T-helper 1 cell (primary cell): ENCODE data around the gene PCYT1B.
"Not testable (repeated sequence)": the region's sequence is repeated elsewhere in the genome, so short reads cannot be mapped to it uniquely, and the experiment has no call there.

Experiments
- DNase-seq, 5 donors: peaks; one replicate each; pipeline ENCODE4 v3.0.0-alpha.2; 2012 to 2020
- total RNA-seq, 4 donors: gene quantifications; one replicate each; lab custom pipeline; 2026; lab: John Stamatoyannopoulos, UW

The PCYT1B gene
- total RNA-seq: 0 reads per million in 4 donors

DNA sequence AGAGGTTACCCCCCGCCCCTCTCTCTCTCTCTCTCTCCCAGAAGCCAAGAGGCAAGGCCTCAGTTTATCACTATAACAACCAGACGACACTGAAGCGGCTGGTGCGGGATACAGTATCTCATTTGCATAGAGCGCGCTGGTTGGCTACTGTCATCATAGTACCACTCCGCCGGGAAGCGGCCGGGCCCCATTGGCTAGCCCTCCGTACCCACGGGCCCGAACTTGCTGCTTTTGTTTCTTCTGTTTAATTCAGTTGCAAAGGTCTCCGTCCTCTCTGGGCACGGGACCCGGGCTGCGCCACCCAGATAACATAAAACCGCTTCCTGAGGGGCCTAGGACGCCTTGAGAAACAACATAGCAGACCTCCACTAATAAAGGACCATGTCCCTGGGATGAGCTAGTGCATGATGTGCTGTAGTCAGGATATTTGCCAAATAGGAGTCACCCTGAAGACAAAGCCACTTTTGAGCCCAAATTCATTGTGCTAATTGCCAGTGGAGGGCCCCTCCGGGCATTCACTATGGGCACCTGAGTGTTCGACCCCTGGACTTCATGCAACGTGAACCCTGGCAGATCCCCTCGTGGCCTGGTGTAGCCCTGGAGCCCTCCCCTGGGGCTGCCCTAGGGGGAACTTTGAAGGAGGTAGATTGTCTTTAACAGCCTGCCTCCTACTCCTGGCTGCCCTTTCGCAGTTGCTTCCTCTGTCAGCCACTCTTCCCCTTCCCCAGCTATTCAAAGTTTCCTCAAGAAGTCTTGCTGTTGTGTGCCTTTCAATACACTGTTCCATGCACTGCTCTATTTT is at the start of gene PCYT1B:
PCYT1B (minus strand) TSS at position 91 of the 802 bp plus-strand sequence. CDS start 242 bp downstream, outside the sequence.
- DNase-seq: peak; percentile 5 to 65 (median 34)

- no peak for DNase-seq
Measured at GRCh38 chrX:24696294-24696693, 49.1 kb upstream of the PCYT1B start.

GRCh38 chrX:24694825-24695224 is 47.7 kb upstream of the PCYT1B start:
- no peak for DNase-seq

- DNase-seq: peak; percentile 22 to 84 (median 47)
Measured at GRCh38 chrX:24693453-24694202, 46.5 kb upstream of the PCYT1B start, which contains the start of gene POLA1. POLA1 (plus strand) TSS chrX:24693918; CDS start chrX:24693962, 44 bp downstream.

DNA sequence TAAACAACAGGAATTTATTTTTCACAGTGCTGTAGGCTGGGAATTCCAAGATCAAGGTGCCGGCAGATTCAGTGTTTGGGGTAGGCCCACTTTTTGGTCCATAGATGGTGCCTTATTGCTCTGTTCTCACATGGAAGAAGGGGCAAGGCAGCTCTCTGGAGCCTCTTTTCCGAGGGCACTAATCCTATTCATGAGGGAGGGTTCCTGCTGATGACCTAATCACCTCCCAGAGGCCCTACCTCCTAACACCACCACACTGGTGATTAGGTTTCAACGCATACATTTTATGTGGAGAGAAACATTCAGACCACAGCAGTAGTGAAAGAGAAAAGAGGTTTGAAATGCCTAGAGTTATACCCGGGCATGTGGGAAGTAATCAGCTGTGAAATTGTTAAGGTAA is 45.2 kb upstream of the PCYT1B start:
- no peak for DNase-seq

DNA sequence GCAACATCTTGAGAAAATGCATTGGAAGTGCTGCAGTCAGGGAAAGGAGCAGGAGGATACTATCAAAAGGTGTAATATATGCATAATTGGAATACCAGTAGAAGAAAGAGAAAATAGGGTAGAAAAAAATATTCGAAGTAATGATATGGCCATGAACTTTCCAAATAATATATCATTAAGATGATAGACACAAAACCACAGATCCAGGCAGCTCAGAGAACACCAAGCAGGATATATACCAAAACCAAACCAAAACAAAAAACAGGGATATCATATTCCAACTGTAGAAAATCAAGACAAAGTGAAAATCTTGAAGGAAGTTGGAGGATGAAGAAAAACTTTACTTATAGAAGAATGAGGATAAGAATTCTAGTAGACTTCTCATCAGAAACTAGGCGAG is 36.9 kb upstream of the PCYT1B start:
- DNase-seq: no peak

GRCh38 chrX:24682739-24683432 is 35.7 kb upstream of the PCYT1B start:
- peak in 1 of 5 donors; percentile 24 for DNase-seq

GRCh38 chrX:24676403-24677024 is 29.4 kb upstream of the PCYT1B start:
- DNase-seq: no peak

GRCh38 chrX:24673424-24673823 is 26.3 kb upstream of the PCYT1B start:
- no peak for DNase-seq

DNA sequence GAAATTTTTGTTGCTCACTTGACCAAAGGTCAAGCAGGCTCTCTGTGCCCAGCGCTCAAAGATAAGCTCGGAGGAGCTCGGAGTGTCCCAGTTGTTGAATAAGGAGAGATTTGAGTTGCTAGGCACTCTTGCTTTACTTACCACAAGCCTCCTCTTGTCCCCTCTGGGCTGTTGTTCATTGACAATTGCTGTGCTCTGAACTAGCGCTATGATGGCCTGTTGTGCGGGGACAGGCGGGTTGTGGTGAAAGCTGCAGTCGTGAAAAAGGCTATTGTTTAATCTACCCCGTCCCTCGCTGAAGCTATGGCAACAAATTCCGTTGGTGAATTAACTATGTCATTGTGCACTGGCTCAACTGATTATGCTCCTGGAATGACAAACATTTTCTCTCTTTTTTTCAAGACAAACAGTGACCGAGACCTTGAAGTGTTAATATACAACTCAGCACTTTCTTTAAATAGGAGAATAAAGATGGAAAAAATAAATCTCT is 25.6 kb upstream of the PCYT1B start:
- no peak for DNase-seq

DNA sequence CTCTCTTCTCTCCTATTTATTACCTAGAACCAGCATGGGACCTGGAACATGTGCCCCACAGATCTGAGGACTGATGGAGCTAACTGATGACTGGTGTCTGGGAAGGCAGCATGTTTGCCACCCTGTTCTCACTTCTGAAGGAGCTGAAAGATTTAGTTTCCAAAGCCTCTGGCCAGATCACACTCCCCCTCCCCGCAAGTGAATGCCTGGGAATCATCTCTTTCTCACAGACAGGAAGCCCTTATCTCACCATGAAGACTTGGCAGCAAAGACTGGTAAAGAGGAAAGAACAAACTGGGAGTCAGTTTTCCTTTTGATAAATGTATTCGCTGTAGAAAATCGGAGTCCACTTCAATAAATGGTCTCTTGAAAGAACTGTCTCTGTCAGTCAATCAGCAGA is 21.0 kb upstream of the PCYT1B start:
- DNase-seq: no peak

GRCh38 chrX:24662352-24662751 is 15.2 kb upstream of the PCYT1B start:
- no peak for DNase-seq

DNA sequence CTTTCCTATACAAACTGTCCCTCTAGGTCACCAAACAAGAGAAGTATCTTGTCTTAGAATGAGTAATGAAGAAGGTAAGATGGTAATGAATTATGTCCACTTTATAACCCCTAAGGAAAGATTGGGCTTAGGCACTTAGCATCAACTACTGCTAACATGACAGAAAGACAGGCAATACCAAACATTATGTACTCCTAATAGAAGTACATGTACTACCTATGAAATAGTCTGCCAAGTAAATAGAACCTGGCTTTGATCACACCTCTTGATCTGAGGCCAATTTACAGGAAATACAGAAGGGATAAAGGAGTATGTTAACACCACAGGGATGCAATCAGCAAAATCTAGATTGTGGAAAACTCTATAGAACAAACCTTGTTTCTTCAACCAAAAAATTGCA is 14.1 kb upstream of the PCYT1B start:
- DNase-seq: no peak

DNA sequence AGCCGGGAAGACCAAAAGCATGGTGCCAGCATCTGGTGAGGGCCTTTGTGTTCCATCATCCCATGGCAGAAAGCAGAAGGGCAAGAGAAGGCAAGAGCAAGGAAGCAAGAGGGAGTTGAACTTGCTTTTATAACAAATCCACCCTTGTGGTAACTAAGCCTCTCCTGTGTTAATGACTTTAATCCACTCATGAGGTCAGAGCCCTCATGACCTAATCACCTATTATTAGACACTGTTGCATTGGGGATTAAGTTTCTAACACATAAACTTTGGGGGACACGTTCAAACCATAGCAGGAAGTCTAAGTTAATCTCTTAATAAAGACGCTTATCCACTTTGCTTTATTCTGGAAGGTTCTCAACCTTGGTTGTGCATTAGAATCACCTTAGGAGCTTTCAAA is 12.5 kb upstream of the PCYT1B start:
- DNase-seq: no peak

- DNase-seq: no peak
Measured at GRCh38 chrX:24659106-24659505, 12.0 kb upstream of the PCYT1B start.

DNA sequence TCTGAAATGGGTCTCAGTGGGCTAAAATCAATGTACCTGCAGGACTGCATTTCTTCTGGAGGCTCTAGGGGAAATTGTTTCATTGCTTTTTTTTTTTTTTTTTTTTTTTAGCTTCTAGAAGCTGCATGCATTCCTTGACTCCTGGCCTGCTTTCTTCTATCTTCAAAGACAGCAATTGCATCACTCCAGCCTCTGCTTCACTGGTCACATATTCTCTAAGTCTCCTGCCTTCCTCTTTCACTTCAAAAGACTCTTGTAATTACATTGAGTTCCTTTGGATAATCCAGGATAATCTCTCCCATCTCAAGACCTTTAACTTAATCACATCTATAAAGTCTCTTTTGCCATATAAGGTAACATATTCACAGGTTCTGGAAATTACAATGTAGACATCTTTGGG is 11.3 kb upstream of the PCYT1B start:
- DNase-seq: no peak

DNA sequence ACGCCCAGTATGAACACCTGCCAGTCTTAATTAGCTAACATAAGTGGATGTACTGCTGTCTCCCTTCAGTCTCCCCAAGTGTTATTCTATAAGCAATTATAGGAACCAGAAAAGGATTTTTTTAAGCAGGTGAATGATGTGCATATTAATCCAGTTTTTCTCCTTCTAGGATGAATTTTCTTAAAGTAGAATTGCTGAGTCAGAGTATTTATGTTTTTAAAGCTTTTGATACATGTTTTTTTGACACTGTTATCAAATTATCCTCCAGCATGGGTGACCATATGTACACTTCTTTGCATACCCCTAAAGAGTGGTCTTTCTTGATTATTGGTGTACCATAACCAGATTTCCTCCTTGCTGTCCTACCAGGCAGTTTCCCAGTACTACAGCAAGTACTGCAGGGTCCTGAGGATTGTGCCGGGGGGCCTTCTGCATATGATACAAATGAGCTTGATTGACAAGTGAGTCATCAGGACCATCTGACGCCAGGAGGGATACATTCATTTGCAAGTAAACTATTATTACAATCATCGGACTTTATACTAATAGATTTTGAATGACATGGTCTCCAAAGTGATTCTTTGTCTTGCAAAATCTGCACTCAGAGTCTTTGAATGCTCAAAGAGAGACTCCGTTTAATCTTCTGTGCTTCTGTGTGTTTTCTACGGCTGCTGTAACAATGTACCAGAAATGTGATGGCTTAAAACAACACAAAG is 10.7 kb upstream of the PCYT1B start:
- no peak for DNase-seq

GRCh38 chrX:24655679-24656078 is 8.5 kb upstream of the PCYT1B start:
- not testable (repeated sequence) for DNase-seq

DNA sequence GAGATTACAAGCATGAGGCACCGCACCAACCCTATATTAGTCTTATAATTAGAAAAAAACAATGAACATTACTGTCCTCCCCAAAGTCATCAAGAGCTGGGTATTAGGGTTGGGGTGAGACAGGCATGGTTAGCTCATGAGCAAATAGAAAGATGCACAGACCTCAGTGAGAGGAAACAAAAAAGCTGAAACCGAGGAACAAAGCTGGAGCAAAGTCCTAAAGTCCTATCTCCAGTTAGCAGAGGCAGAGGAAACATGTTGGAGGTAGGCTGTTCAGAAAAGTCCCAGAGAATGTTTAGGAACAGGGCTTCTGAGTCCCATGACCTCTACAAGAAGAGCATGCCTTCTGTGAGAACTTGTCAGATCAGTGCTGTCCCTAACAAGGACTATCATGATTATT is 4.6 kb upstream of the PCYT1B start:
- DNase-seq: no peak

DNA sequence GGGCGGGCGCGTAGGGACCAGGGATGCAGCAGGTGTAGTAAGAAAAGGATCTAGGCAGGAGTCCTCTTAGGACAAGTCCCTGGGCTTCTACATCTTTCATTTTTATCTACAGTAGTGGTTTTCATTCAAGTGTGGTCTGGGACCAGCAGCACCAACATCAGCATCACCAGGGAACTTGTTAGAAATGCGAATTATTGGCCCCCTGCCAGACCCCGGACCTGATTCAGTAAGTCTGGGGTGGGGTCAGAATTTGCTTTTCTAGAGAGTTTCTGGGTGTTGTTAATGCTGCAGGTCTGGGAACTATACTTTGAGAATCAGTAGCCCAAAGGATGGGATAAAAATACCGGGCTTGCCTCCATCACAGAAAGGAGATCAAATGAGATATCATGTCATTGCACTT is 1.3 kb upstream of the PCYT1B start:
- no peak for DNase-seq

DNA sequence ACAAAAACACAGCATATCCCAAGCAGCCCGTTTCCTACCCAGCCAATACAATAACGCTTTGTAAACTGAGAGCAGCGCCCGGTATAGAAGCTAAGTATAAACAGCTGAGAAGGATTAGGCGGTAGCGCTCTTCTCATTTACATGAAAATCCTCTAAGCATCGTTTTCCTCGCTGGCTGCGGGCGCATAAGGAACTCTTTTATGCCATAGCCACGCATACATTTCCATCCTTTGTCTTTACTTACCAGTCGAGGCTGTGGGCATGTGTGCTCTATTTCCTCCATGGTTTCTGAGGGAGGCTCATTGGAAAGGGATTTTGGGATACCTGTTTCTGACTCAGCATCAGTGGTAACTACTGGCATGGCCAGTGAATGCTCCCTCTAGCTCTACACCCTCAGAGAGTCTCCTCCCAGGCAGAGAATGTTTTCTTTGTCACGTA is 383 bp downstream of the PCYT1B start:
- no peak for DNase-seq

DNA sequence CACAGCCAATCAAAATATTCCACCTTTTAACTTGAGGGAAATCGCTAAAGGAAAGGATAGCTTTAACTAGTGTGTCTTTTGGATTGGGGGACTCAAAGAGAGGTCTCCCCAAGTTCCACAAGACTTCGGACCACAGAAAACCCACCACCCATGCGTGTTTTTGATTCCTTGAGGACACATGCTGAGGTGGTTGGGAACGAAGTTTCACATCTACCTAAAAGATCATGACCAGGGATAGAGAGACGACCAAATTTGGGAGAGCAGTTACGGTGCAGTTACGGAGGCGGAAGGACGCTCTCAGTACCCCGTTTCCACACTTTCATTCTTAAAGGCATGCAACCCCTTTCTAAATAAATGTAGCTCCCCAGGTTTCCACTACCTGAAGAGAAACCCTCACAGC is 1.1 kb downstream of the PCYT1B start:
- no peak for DNase-seq
